ENCODE data around the gene PCBP3.

The PCBP3 gene

GRCh38 chr21:45769294-45769693 is 125.8 kb downstream of the PCBP3 start:
- FAIRE-seq (no peak), DNase-seq (ENCODE audit: extremely low spot score, insufficient read length, low read depth) (no peak)

- no peak for DNase-seq (ENCODE audit: extremely low spot score, insufficient read length, low read depth)
- no peak for FAIRE-seq
Observed at GRCh38 chr21:45769896-45770295, 126.4 kb downstream of the PCBP3 start.

- DNase-seq (ENCODE audit: extremely low spot score, insufficient read length, low read depth): no peak
- no peak for FAIRE-seq
Observed at GRCh38 chr21:45772180-45772579, 128.7 kb downstream of the PCBP3 start.

- DNase-seq (ENCODE audit: extremely low spot score, insufficient read length, low read depth): no peak
- FAIRE-seq: no peak
Observed at GRCh38 chr21:45774291-45774690, 130.8 kb downstream of the PCBP3 start.

GRCh38 chr21:45776971-45777370 is 133.4 kb downstream of the PCBP3 start:
- no peak for FAIRE-seq

GRCh38 chr21:45778686-45779085 is 135.2 kb downstream of the PCBP3 start:
- FAIRE-seq: no peak
- DNase-seq (ENCODE audit: extremely low spot score, insufficient read length, low read depth): no peak

More at GRCh38 chr21:45776971-45777370, 133.4 kb downstream of the PCBP3 start:
- DNase-seq (ENCODE audit: extremely low spot score, insufficient read length, low read depth): no peak

GRCh38 chr21:45779226-45779625 is 135.7 kb downstream of the PCBP3 start:
- FAIRE-seq (no peak), DNase-seq (ENCODE audit: extremely low spot score, insufficient read length, low read depth) (no peak)

- DNase-seq (ENCODE audit: extremely low spot score, insufficient read length, low read depth) (no peak), FAIRE-seq (no peak)
Observed at GRCh38 chr21:45780647-45781046, 137.1 kb downstream of the PCBP3 start.

GRCh38 chr21:45781741-45782140 is 138.2 kb downstream of the PCBP3 start:
- no peak for FAIRE-seq

GRCh38 chr21:45786660-45787059 is 143.1 kb downstream of the PCBP3 start:
- DNase-seq (ENCODE audit: extremely low spot score, insufficient read length, low read depth) (no peak), FAIRE-seq (no peak)

More at GRCh38 chr21:45781741-45782140, 138.2 kb downstream of the PCBP3 start:
- no peak for DNase-seq (ENCODE audit: extremely low spot score, insufficient read length, low read depth)

GRCh38 chr21:45787371-45787770 is 143.8 kb downstream of the PCBP3 start:
- no peak for FAIRE-seq
- no peak for DNase-seq (ENCODE audit: extremely low spot score, insufficient read length, low read depth)

GRCh38 chr21:45788198-45788597 is 144.7 kb downstream of the PCBP3 start:
- no peak for FAIRE-seq
- no peak for DNase-seq (ENCODE audit: extremely low spot score, insufficient read length, low read depth)

- no peak for DNase-seq (ENCODE audit: extremely low spot score, insufficient read length, low read depth)
- no peak for FAIRE-seq
Observed at GRCh38 chr21:45788637-45789506, 145.3 kb downstream of the PCBP3 start.

GRCh38 chr21:45790427-45790826 is 146.9 kb downstream of the PCBP3 start:
- FAIRE-seq: no peak

GRCh38 chr21:45791562-45792418 is 148.3 kb downstream of the PCBP3 start:
- DNase-seq (ENCODE audit: extremely low spot score, insufficient read length, low read depth): no peak
- FAIRE-seq: no peak

More at GRCh38 chr21:45790427-45790826, 146.9 kb downstream of the PCBP3 start:
- no peak for DNase-seq (ENCODE audit: extremely low spot score, insufficient read length, low read depth)

GRCh38 chr21:45792682-45793383 is 149.3 kb downstream of the PCBP3 start:
- DNase-seq (ENCODE audit: extremely low spot score, insufficient read length, low read depth) (no peak), FAIRE-seq (no peak)

GRCh38 chr21:45794027-45794426 is 150.5 kb downstream of the PCBP3 start:
- no peak for DNase-seq (ENCODE audit: extremely low spot score, insufficient read length, low read depth)
- FAIRE-seq: no peak

GRCh38 chr21:45796003-45796402 is 152.5 kb downstream of the PCBP3 start:
- DNase-seq (ENCODE audit: extremely low spot score, insufficient read length, low read depth) (no peak), FAIRE-seq (no peak)

GRCh38 chr21:45797338-45797737 is 153.8 kb downstream of the PCBP3 start:
- FAIRE-seq (no peak), DNase-seq (ENCODE audit: extremely low spot score, insufficient read length, low read depth) (no peak)

GRCh38 chr21:45799765-45800338 is 156.3 kb downstream of the PCBP3 start:
- no peak for FAIRE-seq

More at GRCh38 chr21:45799765-45800338, 156.3 kb downstream of the PCBP3 start:
- no peak for DNase-seq (ENCODE audit: extremely low spot score, insufficient read length, low read depth)

All from GM18507 (cell line).